ENCODE measurements around the gene REXO5.

DNA sequence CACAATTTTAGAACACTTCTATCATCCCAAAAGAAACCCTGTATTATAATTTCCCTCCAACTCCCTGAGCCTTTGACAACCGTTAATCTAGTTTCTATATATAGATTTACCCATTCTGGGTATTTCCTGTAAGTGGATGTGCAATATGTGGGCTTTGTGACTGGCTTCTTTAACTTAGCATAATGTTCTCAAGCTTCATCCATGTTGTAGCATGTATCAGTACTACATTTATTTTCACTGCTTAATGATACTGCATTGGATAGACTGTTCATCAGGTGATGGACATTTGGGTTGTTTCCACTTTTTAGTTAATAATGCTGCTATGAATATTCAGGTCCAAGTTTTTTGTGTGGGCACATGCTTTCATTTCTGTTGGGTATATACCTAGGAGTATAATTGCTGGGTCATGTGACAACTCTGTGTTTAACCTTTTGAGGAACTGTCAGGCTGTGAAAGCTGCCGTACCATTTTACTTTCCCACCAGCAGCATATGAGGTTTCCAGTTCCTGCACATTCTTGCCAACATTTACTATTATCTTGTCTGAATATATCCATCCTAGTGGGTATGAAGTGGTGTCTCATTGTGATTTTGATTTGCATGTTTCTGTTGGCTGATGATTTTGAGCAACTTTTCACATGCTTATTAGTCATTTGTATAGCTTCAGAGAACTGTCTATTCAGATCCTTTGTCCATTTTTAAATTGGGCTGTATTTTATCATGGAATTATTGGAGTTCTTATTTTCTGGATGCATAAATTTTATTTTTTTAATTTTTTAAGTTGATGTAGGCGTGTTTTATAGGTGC, 16.4 kb downstream of the REXO5 start:
- TF ChIP-seq, protein P1, sequence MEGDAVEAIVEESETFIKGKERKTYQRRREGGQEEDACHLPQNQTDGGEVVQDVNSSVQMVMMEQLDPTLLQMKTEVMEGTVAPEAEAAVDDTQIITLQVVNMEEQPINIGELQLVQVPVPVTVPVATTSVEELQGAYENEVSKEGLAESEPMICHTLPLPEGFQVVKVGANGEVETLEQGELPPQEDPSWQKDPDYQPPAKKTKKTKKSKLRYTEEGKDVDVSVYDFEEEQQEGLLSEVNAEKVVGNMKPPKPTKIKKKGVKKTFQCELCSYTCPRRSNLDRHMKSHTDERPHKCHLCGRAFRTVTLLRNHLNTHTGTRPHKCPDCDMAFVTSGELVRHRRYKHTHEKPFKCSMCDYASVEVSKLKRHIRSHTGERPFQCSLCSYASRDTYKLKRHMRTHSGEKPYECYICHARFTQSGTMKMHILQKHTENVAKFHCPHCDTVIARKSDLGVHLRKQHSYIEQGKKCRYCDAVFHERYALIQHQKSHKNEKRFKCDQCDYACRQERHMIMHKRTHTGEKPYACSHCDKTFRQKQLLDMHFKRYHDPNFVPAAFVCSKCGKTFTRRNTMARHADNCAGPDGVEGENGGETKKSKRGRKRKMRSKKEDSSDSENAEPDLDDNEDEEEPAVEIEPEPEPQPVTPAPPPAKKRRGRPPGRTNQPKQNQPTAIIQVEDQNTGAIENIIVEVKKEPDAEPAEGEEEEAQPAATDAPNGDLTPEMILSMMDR (IDR thresholded peaks at IDR 0.05; ENCODE audit: insufficient read depth, low read depth, low read length) = no peak
- TF ChIP-seq EZH2 (IDR thresholded peaks at IDR 0.05; ENCODE audit: insufficient read depth, low read length) = no peak
